Measurements from ENCODE around the gene VPS13A. TPM values are rescaled to one million over a fixed set of nuclear protein-coding genes. Genes with fewer than 3 reads are reported as not detected.

Gene VPS13A
- total RNA-seq, 4 donors from 2014 or later, result 30.1 to 125 (median 46.2) TPM

GRCh38 chr9:77455312-77455927, 278.1 kb downstream of the VPS13A start:
- Histone ChIP-seq H3K27ac (no peak overlapping the region), H3K4me1 (peaks cover 10% of the 10 kb centered on the region), H3K36me3 (no peaks in the 10 kb centered on the region), H3K27me3 (no peaks in the 10 kb centered on the region), H3K9me3 (no peaks in the 10 kb centered on the region), H3K4me3 (no peak overlapping the region)
- DNase-seq (ENCODE audit: low spot score in 2 of 2), result no peak
- TF ChIP-seq POLR2A (IDR thresholded peaks at IDR 0.05) (no peak), POLR2AphosphoS5 (IDR thresholded peaks at IDR 0.05) (no peak), EP300 (IDR thresholded peaks at IDR 0.05) (no peak), CTCF (IDR thresholded peaks at IDR 0.05) (peak in 1 of 2 donors; percentile 23)
- WGBS, result 64% methylated on average over 8 of the region's 8 CpGs

DNA sequence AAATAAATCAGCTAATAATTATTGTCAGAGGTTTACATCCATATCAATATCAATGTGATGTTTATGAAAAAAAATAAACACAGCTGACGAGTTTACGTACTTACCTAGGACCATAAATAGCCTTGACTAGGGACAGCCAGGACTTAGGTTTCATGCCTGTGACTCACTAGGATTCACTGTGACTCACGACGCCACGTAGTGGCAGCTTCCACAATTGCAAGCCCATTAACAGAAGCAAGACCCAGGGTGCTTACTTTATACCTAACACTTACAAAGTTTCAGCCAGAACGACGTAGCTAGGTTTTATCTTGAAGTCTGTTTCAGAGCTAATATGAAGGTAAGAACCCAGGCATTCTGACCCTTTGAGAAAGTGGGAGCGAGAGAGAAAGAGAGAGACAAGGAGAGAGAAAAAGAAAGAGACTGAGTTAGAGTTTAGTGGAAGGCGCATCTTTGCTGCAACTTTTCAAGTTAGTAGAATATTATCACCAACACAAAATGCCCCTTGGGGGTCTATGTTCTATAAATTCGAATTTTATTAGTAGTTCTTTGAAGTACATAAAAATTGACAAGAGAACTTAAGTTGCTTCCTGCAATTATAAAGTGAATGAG, 279.6 kb downstream of the VPS13A start:
- no peaks in the 10 kb centered on the region for H3K9me3 ChIP-seq
- 15% methylated on average over 10 of the region's 10 CpGs for WGBS
- H3K4me3 ChIP-seq, result no peak overlapping the region
- peak; percentile 84 to 88 for DNase-seq (ENCODE audit: low spot score in 2 of 2)
- H3K27ac ChIP-seq, result no peak overlapping the region
- H3K4me1 ChIP-seq, result peaks cover 10% of the 10 kb centered on the region
- H3K27me3 ChIP-seq, result no peaks in the 10 kb centered on the region
- H3K36me3 ChIP-seq, result no peaks in the 10 kb centered on the region
- TF ChIP-seq CTCF (IDR thresholded peaks at IDR 0.05) (peak; percentile 67 to 92), EP300 (IDR thresholded peaks at IDR 0.05) (no peak), POLR2AphosphoS5 (IDR thresholded peaks at IDR 0.05) (no peak)

DNA sequence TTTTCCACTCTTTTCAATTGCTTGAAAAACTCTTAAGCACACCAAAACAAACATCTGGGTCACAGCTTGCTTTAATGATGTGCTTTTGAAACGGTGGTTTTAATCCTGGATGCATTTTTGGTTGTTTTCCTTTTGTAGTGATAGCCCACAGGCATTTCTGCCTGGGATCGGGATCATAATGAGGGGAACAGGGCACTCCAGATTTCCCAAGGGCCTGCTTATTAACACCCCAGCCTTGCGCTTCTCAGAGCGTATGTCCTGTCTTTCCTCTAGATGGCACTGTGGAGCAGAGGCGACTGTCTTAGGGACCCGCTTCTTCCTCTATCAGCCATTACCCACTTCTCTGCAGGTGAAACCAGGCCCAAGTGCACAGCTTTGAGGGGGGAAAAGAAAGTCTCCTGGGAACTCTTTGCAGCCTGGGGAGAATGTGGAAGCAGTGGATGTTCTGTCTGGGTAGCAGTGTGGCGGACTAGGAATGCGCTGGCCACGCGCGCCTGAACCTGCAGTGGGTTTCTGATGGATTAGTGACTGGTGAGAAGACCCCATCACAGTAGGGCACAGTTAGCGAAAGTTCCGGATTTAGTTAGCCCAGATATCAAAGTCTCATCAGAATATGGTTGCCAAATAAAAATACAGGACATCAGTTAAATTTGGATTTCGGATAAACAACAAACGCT, 280.7 kb downstream of the VPS13A start:
- Histone ChIP-seq H3K36me3 (no peaks in the 10 kb centered on the region), H3K27ac (no peak overlapping the region), H3K9me3 (no peaks in the 10 kb centered on the region), H3K4me1 (peaks cover 10% of the 10 kb centered on the region), H3K27me3 (no peaks in the 10 kb centered on the region), H3K4me3 (no peak overlapping the region)
- DNase-seq (ENCODE audit: low spot score in 2 of 2), result no peak
- TF ChIP-seq CTCF (IDR thresholded peaks at IDR 0.05) (peak; percentile 34 to 83), POLR2A (IDR thresholded peaks at IDR 0.05) (no peak)
- WGBS, result 55% methylated on average over 15 of the region's 15 CpGs

GRCh38 chr9:77460938-77461337, 283.6 kb downstream of the VPS13A start:
- Histone ChIP-seq H3K36me3 (no peaks in the 10 kb centered on the region), H3K27ac (no peak overlapping the region), H3K4me1 (peaks cover 10% of the 10 kb centered on the region), H3K9me3 (no peaks in the 10 kb centered on the region), H3K27me3 (no peaks in the 10 kb centered on the region), H3K4me3 (no peak overlapping the region)
- TF ChIP-seq POLR2A (IDR thresholded peaks at IDR 0.05) (no peak), POLR2AphosphoS5 (IDR thresholded peaks at IDR 0.05) (no peak), CTCF (IDR thresholded peaks at IDR 0.05) (no peak), EP300 (IDR thresholded peaks at IDR 0.05) (no peak)
- DNase-seq (ENCODE audit: low spot score in 2 of 2), result no peak
- WGBS, result 86% methylated on average over 6 of the region's 8 CpGs

DNA sequence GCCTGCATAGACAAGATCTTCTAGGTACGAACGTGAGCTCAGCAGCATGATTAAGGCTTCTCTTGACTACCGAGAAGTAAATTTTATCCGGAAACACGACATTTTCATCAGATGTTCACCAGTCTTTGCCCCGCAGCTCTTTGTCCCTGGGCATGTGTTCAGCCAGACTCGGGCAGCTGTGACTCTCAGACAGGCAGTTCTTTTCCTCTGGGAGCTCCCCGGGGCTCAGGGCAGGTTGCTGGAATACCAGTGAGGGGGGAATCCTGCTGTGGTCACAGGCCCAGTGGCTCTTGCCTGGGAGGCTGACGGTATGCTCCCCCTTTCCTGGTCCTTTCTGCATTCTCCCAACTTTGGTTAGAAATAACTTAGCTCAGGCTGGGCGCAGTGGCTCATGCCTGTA, 284.7 kb downstream of the VPS13A start:
- Histone ChIP-seq H3K27ac (no peak overlapping the region), H3K9me3 (no peaks in the 10 kb centered on the region), H3K4me1 (peaks cover 10% of the 10 kb centered on the region), H3K4me3 (no peak overlapping the region), H3K27me3 (no peaks in the 10 kb centered on the region), H3K36me3 (no peaks in the 10 kb centered on the region)
- 72% methylated on average over 10 of the region's 10 CpGs for WGBS
- no peak for TF ChIP-seq CTCF (IDR thresholded peaks at IDR 0.05)
- no peak for TF ChIP-seq POLR2AphosphoS5 (IDR thresholded peaks at IDR 0.05)
- no peak for TF ChIP-seq POLR2A (IDR thresholded peaks at IDR 0.05)
- TF ChIP-seq EP300 (IDR thresholded peaks at IDR 0.05), result no peak
- no peak for DNase-seq (ENCODE audit: low spot score in 2 of 2)
